ENCODE results near the gene TRIM27.
A peak's percentile ranks its signal among the peaks of the same experiment; 100 is the strongest.
"Not testable (repeated sequence)": the region's sequence is repeated elsewhere in the genome, so short reads cannot be mapped to it uniquely, and the experiment has no call there.

The TRIM27 gene

DNA sequence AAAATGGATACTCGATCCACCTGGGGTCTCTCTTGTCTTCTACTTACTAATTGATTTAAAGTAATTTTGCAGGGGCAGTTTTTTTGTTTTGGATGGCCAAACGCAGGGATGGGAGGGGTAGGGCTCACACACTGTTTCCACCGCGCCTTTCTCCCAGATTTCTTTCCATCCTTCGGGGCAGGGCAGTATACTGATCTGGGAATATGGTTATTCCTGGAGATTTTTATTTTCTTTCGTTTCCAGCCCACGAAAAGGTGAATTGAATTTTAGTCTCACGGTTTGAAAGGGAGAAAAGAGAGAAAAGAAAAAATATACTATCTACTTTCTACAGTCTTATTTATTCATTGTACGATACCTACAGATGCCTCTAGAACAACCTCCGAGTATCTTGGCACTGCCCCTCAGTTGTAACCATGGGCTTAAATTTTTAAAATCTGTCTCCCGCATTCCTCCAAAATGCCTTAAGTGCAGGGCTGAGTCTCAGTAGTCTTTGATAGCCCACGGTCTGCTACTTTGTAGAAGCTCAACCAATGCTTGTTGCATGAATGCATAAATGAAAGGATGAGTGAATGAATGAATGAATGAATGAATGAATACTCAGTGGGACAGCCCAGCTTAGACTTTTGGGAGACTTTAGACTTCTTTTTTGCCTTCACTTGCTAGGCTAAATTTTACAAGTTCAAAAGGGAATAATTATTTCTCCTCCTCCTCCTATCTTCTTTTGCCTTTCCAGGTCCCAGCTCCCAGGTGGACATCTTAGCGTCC lies 18.1 kb upstream of the TRIM27 start:
- no peak for DNase-seq

DNA sequence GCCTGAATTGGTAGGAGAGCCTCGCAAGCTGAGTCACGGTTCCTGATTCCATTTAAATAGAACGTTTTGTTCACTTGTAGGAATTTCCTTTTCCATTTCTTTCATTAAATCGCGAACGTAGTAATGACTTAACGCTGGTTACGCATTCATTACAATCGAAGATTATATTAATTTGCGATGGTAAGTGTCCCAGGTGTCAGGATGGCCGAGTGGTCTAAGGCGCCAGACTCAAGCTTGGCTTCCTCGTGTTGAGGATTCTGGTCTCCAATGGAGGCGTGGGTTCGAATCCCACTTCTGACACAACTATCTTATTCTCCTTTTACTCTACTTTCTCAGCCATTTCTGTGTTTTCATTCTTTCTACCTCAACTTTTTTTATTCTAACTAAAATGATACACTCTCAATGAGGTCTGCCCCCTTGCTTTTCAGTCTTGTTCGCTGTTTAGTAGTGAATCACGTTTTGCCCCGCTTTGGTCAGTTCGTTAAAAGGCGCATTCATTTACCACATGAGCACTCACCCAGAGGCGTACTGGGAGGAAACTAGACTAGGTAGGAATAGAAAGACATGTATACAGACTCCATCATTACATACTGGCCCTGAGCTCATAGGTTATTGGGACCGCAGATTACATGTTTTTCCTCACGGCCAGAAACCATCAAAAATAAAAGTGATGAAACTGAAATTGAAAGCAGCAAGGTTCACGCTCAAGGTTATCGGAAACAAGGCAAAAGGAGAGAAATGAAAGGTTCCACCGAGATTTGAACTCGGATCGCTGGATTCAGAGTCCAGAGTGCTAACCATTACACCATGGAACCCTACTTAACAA lies 17.3 kb upstream of the TRIM27 start:
- peak; percentile 44 for DNase-seq

DNA sequence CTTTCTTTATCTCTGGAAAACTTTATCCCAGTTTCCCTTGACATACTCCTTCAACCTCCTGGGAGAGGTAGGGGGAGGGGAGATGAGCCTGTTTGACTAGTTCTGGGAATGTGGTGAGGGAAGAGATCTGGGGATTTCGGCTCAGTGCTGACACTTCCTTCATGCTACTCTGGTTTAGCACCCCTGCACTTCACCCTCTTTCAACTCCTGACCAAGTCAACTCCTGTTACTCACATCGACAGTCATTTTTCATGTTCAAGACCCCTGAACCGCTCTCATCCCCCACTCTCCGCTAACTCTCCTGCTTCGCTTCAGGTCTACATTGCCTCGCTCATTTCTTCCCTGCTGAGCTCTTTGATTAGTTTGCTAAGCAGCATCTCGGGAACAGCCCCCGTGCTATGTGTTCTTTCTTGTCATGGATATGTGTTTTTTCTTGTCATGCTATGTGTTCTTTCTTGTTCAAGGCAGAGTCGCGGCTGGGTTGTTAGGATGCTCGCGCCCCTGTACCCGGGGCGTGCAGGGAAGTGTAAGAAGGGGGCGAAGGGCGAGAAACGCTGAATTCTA lies 16.6 kb upstream of the TRIM27 start:
- no peak for DNase-seq

DNA sequence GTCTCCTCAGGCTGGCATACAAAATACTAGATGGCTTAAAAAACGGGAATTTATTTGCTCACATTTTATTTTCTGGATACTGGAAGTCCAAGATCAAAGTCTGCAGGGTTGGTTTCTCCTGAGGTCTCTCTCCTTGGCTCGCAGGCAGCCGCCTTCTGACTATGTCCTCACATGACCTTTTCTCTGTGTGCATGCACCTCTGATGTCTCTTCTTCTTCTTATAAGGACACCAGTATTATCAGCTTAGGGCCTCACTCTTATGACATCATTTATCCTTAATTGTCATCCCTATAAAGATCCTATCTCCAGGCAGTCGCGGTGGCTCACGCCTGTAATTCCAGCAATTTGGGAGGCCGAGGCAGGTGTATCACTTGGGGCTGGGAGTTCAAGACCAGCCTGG lies 9.3 kb upstream of the TRIM27 start:
- DNase-seq, result no peak

GRCh38 chr6:28929887-28930620 lies 6.3 kb upstream of the TRIM27 start:
- DNase-seq, result no peak

DNA sequence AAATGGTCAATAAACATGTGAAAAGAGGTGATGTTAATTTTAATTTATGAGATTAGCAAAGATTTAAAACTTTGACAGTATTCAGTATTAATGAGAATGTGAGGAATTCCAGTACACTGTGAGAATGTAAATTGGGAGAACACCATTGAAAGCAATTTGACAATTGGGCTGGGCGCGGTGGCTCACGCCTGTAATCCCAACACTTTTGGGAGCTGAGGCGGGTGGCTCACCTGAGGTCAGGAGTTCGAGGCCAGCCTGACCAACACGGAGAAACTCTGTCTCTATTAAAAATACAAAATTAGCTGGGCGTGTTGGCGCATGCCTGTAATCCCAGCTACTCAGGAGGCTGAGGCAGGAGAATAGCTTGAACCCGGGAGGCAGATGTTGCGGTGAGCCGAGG lies 5.6 kb upstream of the TRIM27 start:
- not testable (repeated sequence) for DNase-seq

DNA sequence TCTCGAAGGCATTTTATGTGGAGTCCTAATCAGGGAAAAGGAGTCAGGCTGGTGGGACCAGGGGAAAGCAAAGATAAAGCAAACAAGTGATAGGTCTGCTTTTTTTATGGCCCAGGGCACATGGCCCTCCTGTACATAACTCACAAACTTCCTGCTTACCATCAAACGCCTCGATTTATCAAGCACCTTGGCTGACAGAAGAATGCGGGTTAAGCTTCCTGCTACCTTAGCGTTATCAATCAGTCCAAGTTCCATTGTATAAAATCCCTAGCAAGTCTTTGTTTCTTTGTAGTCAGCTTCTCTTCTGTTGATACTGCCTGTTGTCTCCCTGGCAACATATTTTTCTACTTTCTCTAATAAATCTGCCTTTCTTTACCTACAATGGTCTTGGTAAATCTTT lies 4.1 kb upstream of the TRIM27 start:
- DNase-seq, result no peak

- DNase-seq, result no peak
Observed at GRCh38 chr6:28922821-28923317, 916 bp downstream of the TRIM27 start.

GRCh38 chr6:28922004-28922820 lies 1.6 kb downstream of the TRIM27 start:
- no peak for DNase-seq

GRCh38 chr6:28920281-28920680 lies 3.5 kb downstream of the TRIM27 start:
- DNase-seq, result no peak

GRCh38 chr6:28914941-28915340 lies 8.8 kb downstream of the TRIM27 start:
- no peak for DNase-seq

DNA sequence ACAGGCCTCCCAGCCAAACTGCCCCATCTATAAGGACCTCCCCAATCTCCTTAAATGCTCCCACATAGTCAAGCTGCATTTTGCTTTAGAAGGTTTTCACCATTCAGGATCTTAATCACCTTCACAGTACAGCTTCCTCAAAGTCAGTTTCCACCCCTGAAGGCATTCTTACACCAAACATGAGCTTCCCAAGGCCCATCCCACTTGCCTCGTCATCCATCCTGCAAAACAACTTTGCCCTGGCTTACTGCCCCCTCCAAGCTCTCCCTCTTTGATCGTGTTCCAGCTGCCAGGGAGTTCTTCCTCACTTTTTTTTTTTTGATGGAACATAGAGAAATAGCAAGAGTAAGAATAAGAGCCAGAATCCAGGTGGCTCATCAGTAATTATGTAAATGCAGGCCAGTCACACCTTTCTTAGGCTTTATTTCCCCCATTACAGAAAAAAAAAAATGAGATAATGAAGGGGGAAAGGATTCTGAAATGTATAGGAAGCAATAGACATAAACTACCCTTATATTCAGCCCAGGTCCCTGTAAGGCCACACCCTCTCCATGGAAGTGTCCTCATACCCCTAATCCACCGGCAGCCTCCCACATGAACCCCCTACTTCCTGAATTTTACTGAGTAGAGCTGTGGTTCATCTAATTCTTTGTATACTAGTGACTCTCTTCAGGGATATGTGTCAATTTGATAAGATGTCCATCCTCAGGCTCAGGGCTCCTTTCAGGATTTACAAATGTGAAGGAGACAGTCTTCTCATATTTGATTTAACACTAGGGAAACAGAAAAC lies 12.7 kb downstream of the TRIM27 start:
- DNase-seq, result no peak

DNA sequence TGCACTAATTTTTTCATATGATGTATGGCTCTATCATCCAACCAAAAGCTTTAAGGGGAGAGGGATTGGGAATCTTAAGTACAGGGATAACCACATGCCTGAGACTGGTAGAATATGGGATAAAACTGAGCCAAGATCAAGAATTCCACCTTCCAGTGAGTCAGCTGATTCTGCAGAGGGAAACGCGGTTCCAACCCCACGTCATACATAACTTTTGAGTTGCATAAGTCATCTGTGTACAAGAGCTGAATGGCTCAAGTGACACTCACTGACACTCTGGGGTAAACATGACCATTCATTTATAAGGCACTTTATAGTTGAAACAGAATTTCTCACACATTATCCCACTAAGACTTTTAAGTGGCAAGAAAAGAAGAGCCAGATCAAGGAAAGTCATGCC lies 16.4 kb downstream of the TRIM27 start:
- DNase-seq, result no peak

DNA sequence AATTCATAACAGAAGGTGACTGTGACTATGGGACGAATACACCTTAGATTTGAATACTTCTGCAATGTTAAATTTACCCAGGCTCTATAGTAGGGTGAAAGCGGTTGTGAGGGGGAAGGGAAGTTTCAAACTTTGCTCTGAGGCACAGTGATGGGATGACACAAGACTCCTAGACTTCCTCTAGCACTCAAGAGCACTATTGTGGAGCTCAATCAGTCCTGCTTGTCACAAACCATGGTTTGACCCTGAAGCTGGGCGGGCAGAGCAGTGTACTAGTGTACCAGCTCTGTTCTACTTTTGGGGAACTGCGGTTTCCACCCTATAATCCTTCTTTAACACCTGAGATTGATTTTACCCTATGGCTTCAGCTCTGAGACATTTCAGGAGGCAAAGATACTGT lies 17.1 kb downstream of the TRIM27 start:
- no peak for DNase-seq

DNA sequence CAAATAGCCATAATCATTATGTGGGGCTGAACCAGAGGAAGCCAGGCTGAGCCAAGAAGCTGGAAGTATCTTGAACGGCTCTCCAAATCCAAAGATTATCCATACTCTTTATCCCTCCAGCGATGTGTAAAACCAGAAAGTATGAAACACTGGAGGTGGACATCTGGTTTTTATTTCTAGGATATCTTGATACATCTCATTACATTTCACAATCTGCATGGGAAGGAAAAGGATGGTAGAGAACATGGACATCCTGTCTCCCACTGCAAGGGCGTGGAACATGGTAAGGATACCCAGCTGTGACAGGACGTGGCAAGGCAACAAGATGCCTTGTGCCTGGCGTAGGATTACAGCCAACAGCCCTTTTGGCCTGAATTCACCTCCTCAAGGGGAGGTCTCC lies 20.1 kb downstream of the TRIM27 start:
- DNase-seq, result no peak

- DNase-seq, result no peak
Observed at GRCh38 chr6:28901831-28902230, 22.0 kb downstream of the TRIM27 start.

DNA sequence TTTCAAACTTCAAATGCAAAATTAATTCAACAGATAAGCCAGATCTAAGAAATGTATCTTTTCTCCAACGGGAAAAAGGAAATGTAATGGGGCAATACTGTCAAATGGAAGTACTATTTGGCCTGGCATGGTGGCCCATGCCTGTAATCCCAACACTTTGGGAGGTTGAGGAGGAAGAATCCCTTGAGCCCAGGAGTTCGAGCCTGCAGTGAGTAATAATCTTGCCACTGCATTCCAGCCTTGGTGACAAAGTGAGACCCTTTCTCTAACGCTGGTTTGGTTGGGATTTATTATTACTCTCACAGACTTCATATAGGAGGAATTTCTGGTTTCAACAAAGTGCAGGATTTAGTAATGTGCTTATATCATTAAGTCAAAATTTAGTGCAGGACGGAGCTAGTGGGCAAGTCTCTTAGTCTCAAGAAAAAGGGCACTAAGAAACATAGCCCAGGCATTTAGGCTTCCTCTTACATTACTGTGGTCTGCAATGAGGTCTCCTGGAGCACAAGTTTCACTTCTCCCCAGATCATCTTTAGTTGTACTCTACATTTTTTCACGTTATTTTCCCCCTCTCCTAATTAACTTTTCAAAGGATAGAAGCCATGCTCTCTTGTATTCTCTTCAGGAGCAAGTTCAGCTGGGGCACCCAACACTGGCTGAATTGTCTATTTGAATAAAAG lies 23.1 kb downstream of the TRIM27 start:
- no peak for DNase-seq

GRCh38 chr6:28898710-28898965 lies 25.1 kb downstream of the TRIM27 start:
- no peak for DNase-seq

GRCh38 chr6:28897369-28897745 lies 26.4 kb downstream of the TRIM27 start:
- no peak for DNase-seq

- peak; percentile 8 for DNase-seq
Observed at GRCh38 chr6:28896505-28897368, 27.0 kb downstream of the TRIM27 start.
